T-cell (primary cell): Measurements from ENCODE around the gene TMEM192. TPM values are rescaled to one million over a fixed set of nuclear protein-coding genes. Genes with fewer than 3 reads are reported as not detected.
"Not testable (repeated sequence)": the region's sequence is repeated elsewhere in the genome, so short reads cannot be mapped to it uniquely, and the experiment has no call there.

ENCODE experiments used
- ATAC-seq, 4 experiments: fragments of 200-7000 bp in 3 of 4; fragments of 150-1000 bp in 1 of 4; cut with Tn5 transposase; replicated peaks in 1 of 4; 1 replicate in 3 of 4; 2 replicates in 1 of 4; pipeline ENCODE4 v1.10.0; 2021; ENCODE audit warnings: moderate library complexity in 3 of 4, mild to moderate bottlenecking in 2 of 4, moderate number of reproducible peaks in 1 of 4
- CTCF ChIA-PET, 2 donors: fragments of 300-600 bp; sonication (Branson Sonifier 250); formaldehyde crosslinking; loops; one replicate each; lab custom pipeline; 2022; ENCODE audit warnings: antibody characterized with exemption in 2 of 2; lab: Charles Lee
- POLR2A ChIA-PET, 2 donors: fragments of 300-600 bp; sonication (Branson Sonifier 250); formaldehyde crosslinking; loops; one replicate each; lab custom pipeline; 2022; ENCODE audit warnings: antibody characterized with exemption in 2 of 2; lab: Charles Lee
- DNase-seq, 35 experiments: peaks; one replicate each; pipeline versions ENCODE4 v3.0.0 to v3.0.0-alpha.2; 2013 to 2023
- H3K27ac ChIP-seq: one replicate; pipeline ENCODE4 v1.5.1; 2013; ENCODE audit warnings: low read length
- H3K27me3 ChIP-seq, 2 experiments: replicated peaks in 1 of 2; 1 replicate in 1 of 2; 2 replicates in 1 of 2; pipeline versions ENCODE4 v1.6.1 to v1.7.0; 2013; ENCODE audit warnings: low read length in 1 of 2, mixed read lengths in 1 of 2; ENCODE audit not compliant: control insufficient read depth in 2 of 2, insufficient read depth in 2 of 2; ENCODE audit errors: extremely low read depth in 1 of 2
- H3K36me3 ChIP-seq, 2 donors: 1 replicate in 1 of 2; 2 replicates in 1 of 2; pipeline versions ENCODE4 v1.6.1 to v1.7.0; 2013; ENCODE audit warnings: low read length in 1 of 2; ENCODE audit not compliant: control insufficient read depth in 2 of 2, insufficient read depth in 1 of 2; ENCODE audit errors: extremely low read depth in 1 of 2
- H3K4me1 ChIP-seq, 2 experiments: 1 replicate in 1 of 2; 2 replicates in 1 of 2; pipeline versions ENCODE4 v1.6.1 to v1.7.0; 2013; ENCODE audit warnings: low read length in 2 of 2, mixed read lengths in 1 of 2; ENCODE audit not compliant: insufficient read depth in 2 of 2, control insufficient read depth in 1 of 2; ENCODE audit errors: extremely low read depth in 1 of 2
- H3K4me3 ChIP-seq, 2 donors: 1 replicate in 1 of 2; 2 replicates in 1 of 2; pipeline versions ENCODE4 v1.5.1 to v1.7.0; 2013; ENCODE audit warnings: mild to moderate bottlenecking in 2 of 2, low read length in 1 of 2, moderate library complexity in 1 of 2; ENCODE audit not compliant: control insufficient read depth in 1 of 2; ENCODE audit errors: extremely low read depth in 1 of 2
- H3K9me3 ChIP-seq: 2 replicates; pipeline ENCODE4 v1.7.0; 2013
- H3K27ac Mint-ChIP-seq, 2 donors: one replicate each; pipeline ENCODE4 v1.8.0; 2020 to 2021; ENCODE audit warnings: mild to moderate bottlenecking in 2 of 2, mixed read lengths in 2 of 2
- H3K27me3 Mint-ChIP-seq, 2 donors: one replicate each; pipeline ENCODE4 v1.8.0; 2021 to 2022; ENCODE audit warnings: mixed read lengths in 2 of 2
- H3K36me3 Mint-ChIP-seq: one replicate; pipeline ENCODE4 v1.8.0; 2021; ENCODE audit warnings: mixed read lengths
- H3K4me1 Mint-ChIP-seq, 3 donors: one replicate each; pipeline ENCODE4 v1.8.0; 2020 to 2022; ENCODE audit warnings: mixed read lengths in 3 of 3, mild to moderate bottlenecking in 1 of 3
- H3K4me3 Mint-ChIP-seq, 3 donors: one replicate each; pipeline ENCODE4 v1.8.0; 2020 to 2022; ENCODE audit warnings: mild to moderate bottlenecking in 3 of 3, mixed read lengths in 3 of 3, moderate library complexity in 3 of 3
- H3K9me3 Mint-ChIP-seq, 3 donors: one replicate each; pipeline ENCODE4 v1.8.0; 2020 to 2022; ENCODE audit warnings: mixed read lengths in 3 of 3
- WGBS: methylation state at CpG from one replicate; pipeline ENCODE4 v1.1.5; 2013; ENCODE audit warnings: missing lambda C conversion rate; ENCODE audit not compliant: insufficient coverage; 5-methylcytosine and 5-hydroxymethylcytosine counted together
- total RNA-seq, 35 experiments: library from RNA in 6 of 35; stranded (reverse) in 6 of 35; fragments of 120-200 nt in 1 of 35; gene quantifications; one replicate each; pipeline versions ENCODE4 v1.2.1 to v1.2.4 and lab custom pipeline; 2013 to 2026

Gene TMEM192
- total RNA-seq, 5 donors from 2014 or later (not counting 1 experiment from before 2014, with no cell fraction given): 8.6 to 9.5 (median 9.5) TPM

GRCh38 chr4:165129924-165130323 lies 17.3 kb upstream of the TMEM192 start:
- peaks cover 5 to 17% (median 9%) of the 10 kb centered on the region in 3 donors for H3K4me1 Mint-ChIP-seq
- no peaks in the 10 kb centered on the region for H3K36me3 Mint-ChIP-seq
- DNase-seq (no peak), ATAC-seq (no peak)
- H3K9me3 Mint-ChIP-seq: no peaks in the 10 kb centered on the region
- no peak overlapping the region for H3K4me3 Mint-ChIP-seq
- peaks cover 0 to 13% of the 10 kb centered on the region in 2 experiments for H3K27me3 ChIP-seq
- no peaks in the 10 kb centered on the region for H3K4me1 ChIP-seq
- H3K27me3 Mint-ChIP-seq: peaks cover 13 to 21% of the 10 kb centered on the region in 2 donors
- H3K9me3 ChIP-seq: no peaks in the 10 kb centered on the region
- no peak overlapping the region for H3K27ac Mint-ChIP-seq
- ChIA-PET CTCF (interaction anchor here (1.2 to 3.4 kb wide), 9 partner anchors 9 to 339 kb away, joined by 3 to 25 read pairs (median 14); partner anchors contain the start of gene TMEM192 (in 1 of the 2)), POLR2A (no interaction called here)
- no peak overlapping the region for H3K4me3 ChIP-seq
- 63% methylated on average over 1 of the region's 3 CpGs for WGBS
- H3K36me3 ChIP-seq: no peaks in the 10 kb centered on the region
- H3K27ac ChIP-seq: no peak overlapping the region

- H3K4me1 Mint-ChIP-seq, H3K36me3 ChIP-seq, H3K4me1 ChIP-seq, ATAC-seq, H3K36me3 Mint-ChIP-seq, POLR2A ChIA-PET, H3K9me3 Mint-ChIP-seq, H3K9me3 ChIP-seq, H3K27ac Mint-ChIP-seq, H3K4me3 ChIP-seq, H3K4me3 Mint-ChIP-seq, H3K27ac ChIP-seq, DNase-seq: not testable (repeated sequence)
- peaks cover 0 to 11% of the 10 kb centered on the region in 2 experiments for H3K27me3 ChIP-seq
- 91% methylated on average over 22 of the region's 40 CpGs for WGBS
- CTCF ChIA-PET: interaction anchor here in 1 of 2 donors (1.0 kb wide), 1 partner anchor 13 kb away, joined by 4 read pairs; no protein-coding TSS in a partner anchor
- peaks cover 11 to 22% of the 10 kb centered on the region in 2 donors for H3K27me3 Mint-ChIP-seq
These were observed 13.3 kb upstream of the TMEM192 start for GRCh38 chr4:165125869-165126499.

GRCh38 chr4:165124488-165124887 lies 11.8 kb upstream of the TMEM192 start:
- CTCF ChIA-PET: no interaction called here
- POLR2A ChIA-PET: no interaction called here
- H3K9me3 ChIP-seq: no peaks in the 10 kb centered on the region
- H3K27me3 ChIP-seq: peaks cover 0 to 18% of the 10 kb centered on the region in 2 experiments
- WGBS: 74% methylated on average over 3 of the region's 5 CpGs
- no peak overlapping the region for H3K27ac ChIP-seq
- H3K36me3 Mint-ChIP-seq: no peaks in the 10 kb centered on the region
- H3K4me1 ChIP-seq: no peaks in the 10 kb centered on the region
- no peaks in the 10 kb centered on the region for H3K4me1 Mint-ChIP-seq
- peaks cover 11 to 19% of the 10 kb centered on the region in 2 donors for H3K27me3 Mint-ChIP-seq
- H3K4me3 Mint-ChIP-seq: no peak overlapping the region
- H3K36me3 ChIP-seq: no peaks in the 10 kb centered on the region
- H3K9me3 Mint-ChIP-seq: no peaks in the 10 kb centered on the region
- H3K4me3 ChIP-seq: no peak overlapping the region
- no peak overlapping the region for H3K27ac Mint-ChIP-seq
- DNase-seq: no peak
- ATAC-seq: no peak

- no CpG with 5 or more reads among the region's 4 CpGs for WGBS
- no peak overlapping the region for H3K4me3 ChIP-seq
- Mint-ChIP-seq H3K4me3 (no peak overlapping the region), H3K9me3 (no peaks in the 10 kb centered on the region), H3K27me3 (peaks cover 13 to 16% of the 10 kb centered on the region in 2 donors), H3K4me1 (peaks cover under 1 to 5% (median 5%) of the 10 kb centered on the region in 3 donors), H3K36me3 (no peaks in the 10 kb centered on the region), H3K27ac (no peak overlapping the region)
- no peak overlapping the region for H3K27ac ChIP-seq
- ATAC-seq: no peak
- no peak for DNase-seq
- POLR2A ChIA-PET: no interaction called here
- H3K4me1 ChIP-seq: peaks cover under 1 to 2% of the 10 kb centered on the region in 2 experiments
- CTCF ChIA-PET: interaction anchor here in 1 of 2 donors (4.5 kb wide), 1 partner anchor 12 kb away, joined by 19 read pairs; no protein-coding TSS in a partner anchor
- no peaks in the 10 kb centered on the region for H3K36me3 ChIP-seq
- H3K9me3 ChIP-seq: no peaks in the 10 kb centered on the region
- H3K27me3 ChIP-seq: peaks cover 0 to 29% of the 10 kb centered on the region in 2 experiments
These were observed 5.7 kb upstream of the TMEM192 start for GRCh38 chr4:165118256-165118909.

GRCh38 chr4:165115301-165115700 lies 2.6 kb upstream of the TMEM192 start:
- no CpG with 5 or more reads among the region's 3 CpGs for WGBS
- ChIA-PET POLR2A (interaction anchor here in 1 of 2 donors (0.6 kb wide), 1 partner anchor 330 kb away, joined by 4 read pairs; no protein-coding TSS in a partner anchor), CTCF (interaction anchor here (1.2 to 3.7 kb wide), 3 partner anchors 15 to 212 kb away, joined by 3 to 14 read pairs (median 4); partner anchors contain the start of gene MSMO1 (in 1 of the 2))
- H3K27ac Mint-ChIP-seq: no peak overlapping the region
- no peak overlapping the region for H3K4me3 Mint-ChIP-seq
- Histone ChIP-seq H3K27me3 (peaks cover 0 to 24% of the 10 kb centered on the region in 2 experiments), H3K4me3 (no peak overlapping the region), H3K9me3 (no peaks in the 10 kb centered on the region), H3K4me1 (peaks cover 4 to 9% of the 10 kb centered on the region in 2 experiments), H3K27ac (no peak overlapping the region), H3K36me3 (no peaks in the 10 kb centered on the region)
- no peak for ATAC-seq
- DNase-seq: no peak
- H3K27me3 Mint-ChIP-seq: peaks cover 8 to 16% of the 10 kb centered on the region in 2 donors
- H3K36me3 Mint-ChIP-seq: no peaks in the 10 kb centered on the region
- H3K4me1 Mint-ChIP-seq: peaks cover 17 to 22% (median 19%) of the 10 kb centered on the region in 3 donors
- no peaks in the 10 kb centered on the region for H3K9me3 Mint-ChIP-seq

GRCh38 chr4:165111906-165112367 lies 723 bp downstream of the TMEM192 start:
- under 1% methylated on average over 15 of the region's 17 CpGs for WGBS
- ATAC-seq (no peak), DNase-seq (no peak)
- H3K4me1 ChIP-seq: peaks cover 4 to 9% of the 10 kb centered on the region in 2 experiments
- H3K4me3 Mint-ChIP-seq: peak overlapping the region; percentile 85 to 95 (median 87)
- no peaks in the 10 kb centered on the region for H3K36me3 Mint-ChIP-seq
- ChIA-PET POLR2A (no interaction called here), CTCF (interaction anchor here (0.5 to 3.7 kb wide), 4 partner anchors 10 to 19 kb away, joined by 6 to 19 read pairs (median 11); no protein-coding TSS in a partner anchor)
- peaks cover 0 to 7% of the 10 kb centered on the region in 2 donors for H3K27me3 Mint-ChIP-seq
- H3K36me3 ChIP-seq: no peaks in the 10 kb centered on the region
- H3K9me3 Mint-ChIP-seq: no peaks in the 10 kb centered on the region
- peak overlapping the region; percentile 73 for H3K27ac ChIP-seq
- H3K27ac Mint-ChIP-seq: peak overlapping the region; percentile 76 to 92
- peaks cover 19 to 30% (median 21%) of the 10 kb centered on the region in 3 donors for H3K4me1 Mint-ChIP-seq
- H3K27me3 ChIP-seq: peaks cover 0 to 13% of the 10 kb centered on the region in 2 experiments
- peak overlapping the region; percentile 74 to 96 for H3K4me3 ChIP-seq
- H3K9me3 ChIP-seq: no peaks in the 10 kb centered on the region
